IPS-NIHi11 (cell line): ENCODE results near the gene TTYH2.

ENCODE experiments used
- DNase-seq: peaks from one replicate; pipeline ENCODE4 v3.0.0; 2012; ENCODE audit warnings: mixed read lengths, low spot score

TTYH2 gene

DNA sequence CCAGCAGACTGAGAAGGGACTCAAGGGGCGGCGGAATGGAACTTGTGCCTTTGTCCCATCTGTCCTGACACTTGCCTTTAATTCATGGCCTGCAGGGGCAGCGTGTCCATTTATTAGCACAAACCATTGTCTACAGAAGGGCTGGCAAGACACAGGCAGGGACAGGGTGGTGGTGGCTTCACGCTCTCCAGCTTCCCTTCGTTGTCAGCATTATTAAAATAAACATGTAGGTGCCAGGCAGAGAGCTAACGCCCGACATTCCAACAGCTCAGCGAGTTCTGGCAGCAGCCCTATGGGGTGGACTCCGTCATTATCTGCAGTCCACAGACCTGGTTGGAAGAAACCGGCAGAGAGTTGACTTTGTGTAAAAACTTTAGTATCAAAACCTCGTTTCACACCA lies 77.0 kb downstream of the TTYH2 start:
- no peak for DNase-seq

DNA sequence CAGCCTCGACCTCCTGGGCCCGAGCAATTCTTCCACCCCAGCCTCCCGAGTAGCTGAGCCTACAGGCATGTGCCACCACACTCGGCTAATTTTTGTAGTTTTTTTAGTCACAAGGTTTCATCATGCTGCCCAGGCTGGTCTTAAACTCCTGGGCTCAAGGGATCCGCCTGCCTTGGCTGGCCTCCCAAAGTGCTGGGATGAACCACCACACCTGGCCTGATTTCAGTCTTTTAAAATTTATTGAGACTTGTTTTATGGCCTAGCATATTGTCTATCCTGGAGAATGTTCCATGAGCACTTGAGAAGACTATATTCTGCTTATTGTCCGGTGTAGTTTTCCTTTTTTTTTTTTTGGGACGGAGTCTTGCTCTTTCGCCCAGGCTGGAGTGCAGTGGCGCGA lies 79.1 kb downstream of the TTYH2 start:
- no peak for DNase-seq

DNA sequence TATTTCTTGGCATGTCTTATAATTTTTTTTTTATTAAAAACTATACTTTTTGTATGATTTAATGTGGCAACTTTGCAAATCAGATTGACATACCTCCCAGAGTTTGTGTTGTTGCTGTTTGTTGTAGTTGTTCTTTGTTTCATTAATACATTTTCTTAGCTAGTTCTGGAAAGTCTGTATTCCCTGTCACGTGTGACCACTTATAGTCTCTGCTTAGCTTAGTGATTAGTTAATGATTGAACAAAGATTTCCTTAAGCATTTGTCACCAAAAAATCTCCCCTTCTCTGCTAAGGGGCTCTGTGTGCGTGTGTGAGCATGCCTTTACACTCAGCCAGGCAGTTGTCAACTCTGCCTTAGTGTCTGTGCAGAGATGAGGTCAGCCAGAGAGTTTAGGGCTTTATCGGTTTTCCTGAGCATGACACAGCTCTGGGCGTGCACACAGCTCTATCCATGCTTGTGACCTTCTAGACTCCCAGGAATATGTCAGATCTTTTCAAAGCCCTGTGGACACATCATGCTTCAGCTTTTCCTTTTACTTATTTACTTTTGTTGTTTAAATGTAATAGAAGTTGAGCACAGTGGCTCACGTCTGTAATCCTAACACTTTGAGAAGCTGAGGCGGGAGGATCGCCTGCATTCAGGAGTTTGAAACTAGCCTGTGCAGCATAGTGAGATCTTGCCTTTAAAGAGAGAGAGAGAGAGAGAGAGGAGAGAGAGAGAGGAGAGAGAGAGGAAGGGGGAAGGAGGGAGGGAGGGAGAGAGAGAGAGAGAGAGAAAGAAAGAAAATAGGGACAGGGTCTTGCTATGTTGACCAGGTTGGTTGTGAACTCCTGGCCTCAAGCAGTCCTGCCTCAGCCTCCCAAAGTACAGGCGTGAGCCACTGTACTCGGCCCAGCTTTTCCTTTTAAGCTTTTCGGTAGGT lies 82.5 kb downstream of the TTYH2 start:
- no peak for DNase-seq

GRCh38 chr17:74296548-74296936 lies 83.2 kb downstream of the TTYH2 start:
- no peak for DNase-seq

DNA sequence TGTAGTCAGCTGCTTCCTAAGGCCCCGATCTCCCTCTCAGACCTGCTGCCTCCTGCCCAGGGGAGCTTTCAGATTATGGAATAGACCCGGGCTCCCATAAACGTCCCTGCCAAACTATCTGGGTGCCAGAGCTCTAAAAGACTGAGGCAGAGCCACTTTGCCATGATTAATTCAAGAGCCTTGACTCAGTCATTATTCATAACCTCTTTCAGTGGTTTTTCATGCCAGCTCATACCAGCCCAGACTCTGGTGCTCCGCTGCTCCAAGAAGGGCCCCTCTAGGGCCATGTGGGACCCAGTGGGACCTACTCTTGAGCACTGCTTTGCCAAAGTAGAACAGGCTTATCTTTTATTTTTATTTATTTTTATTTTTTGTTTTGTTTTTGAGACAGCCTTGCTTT lies 84.6 kb downstream of the TTYH2 start:
- no peak for DNase-seq

DNA sequence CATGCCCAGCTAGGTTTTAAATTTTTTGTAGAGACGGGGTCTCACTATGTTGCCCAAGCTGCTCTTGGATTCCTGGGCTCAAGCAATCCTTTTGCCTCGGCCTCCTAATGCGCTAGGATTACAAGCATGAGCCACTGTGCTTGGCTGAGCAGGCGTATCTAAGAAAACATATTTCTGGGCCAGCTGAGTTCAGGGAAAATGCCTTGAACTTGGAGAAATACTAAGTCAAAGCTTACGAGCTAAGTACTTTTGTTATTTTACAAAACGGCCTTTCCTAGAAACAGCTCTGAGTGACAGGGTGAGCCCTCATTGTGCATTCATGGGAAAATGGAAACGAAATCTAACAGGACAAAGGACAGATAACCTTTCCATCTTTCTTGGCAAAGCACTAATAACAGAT lies 85.4 kb downstream of the TTYH2 start:
- no peak for DNase-seq

- no peak for DNase-seq
Observed at GRCh38 chr17:74299226-74300009, 86.0 kb downstream of the TTYH2 start.

- no peak for DNase-seq
Observed at GRCh38 chr17:74303305-74303704, 89.9 kb downstream of the TTYH2 start.

DNA sequence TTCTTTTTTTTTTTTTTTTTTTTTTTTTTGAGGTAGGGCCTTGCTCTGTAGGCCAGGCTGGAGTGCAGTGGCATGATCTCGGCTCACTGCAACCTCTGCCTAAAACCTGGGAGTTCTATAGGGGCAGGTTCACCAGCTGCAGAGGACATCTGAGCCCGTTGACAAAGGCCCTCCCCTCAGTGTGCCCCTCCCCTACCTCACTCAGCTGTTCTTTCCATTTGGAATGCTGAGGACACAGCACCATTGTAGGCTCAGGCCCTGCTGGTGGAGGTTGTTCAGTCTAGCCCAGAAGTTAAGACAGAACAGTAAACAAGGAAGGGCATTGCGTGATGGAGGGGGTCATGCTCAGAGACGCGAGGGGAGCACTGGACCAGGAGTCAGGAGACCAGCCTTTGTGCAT lies 90.8 kb downstream of the TTYH2 start:
- no peak for DNase-seq

- DNase-seq = no peak
Observed at GRCh38 chr17:74305865-74306654, 92.7 kb downstream of the TTYH2 start.

DNA sequence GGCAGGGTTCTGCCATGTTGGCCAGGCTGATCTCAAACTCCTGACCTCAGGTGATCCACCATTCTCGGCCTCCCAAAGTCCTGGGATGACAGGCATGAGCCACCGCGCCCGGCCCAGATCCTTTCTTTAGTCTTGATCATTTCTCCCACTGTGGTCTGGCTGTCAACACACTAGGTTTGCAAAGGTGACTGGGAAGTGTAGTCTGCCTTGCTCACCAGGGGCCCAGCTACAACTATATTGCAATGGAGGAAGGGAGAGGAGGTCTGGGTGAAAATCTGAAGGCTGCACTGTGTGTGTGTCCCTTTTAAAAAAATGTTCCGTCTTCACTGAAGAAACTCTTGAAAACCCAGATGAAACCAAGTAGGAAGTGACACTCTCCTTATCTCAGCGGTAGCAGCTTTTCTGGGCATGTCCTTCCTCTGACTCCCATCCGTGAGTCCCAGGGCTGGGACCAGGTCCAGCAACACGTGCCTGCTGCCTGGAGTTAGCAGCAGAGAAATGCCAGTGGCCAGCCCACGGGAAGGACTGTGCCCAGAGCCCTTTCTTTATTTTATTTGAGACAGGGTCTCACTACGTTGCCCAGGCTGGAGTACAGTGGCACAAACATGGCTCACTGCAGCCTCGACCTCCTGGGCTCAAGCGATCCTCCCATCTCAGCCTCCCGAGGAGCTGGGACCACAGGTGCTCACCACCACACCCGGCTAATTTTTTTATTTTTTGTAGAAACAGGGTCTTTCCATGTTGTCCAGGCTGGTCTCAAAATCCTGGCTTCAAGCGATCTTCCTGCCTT lies 94.8 kb downstream of the TTYH2 start:
- DNase-seq = no peak

DNA sequence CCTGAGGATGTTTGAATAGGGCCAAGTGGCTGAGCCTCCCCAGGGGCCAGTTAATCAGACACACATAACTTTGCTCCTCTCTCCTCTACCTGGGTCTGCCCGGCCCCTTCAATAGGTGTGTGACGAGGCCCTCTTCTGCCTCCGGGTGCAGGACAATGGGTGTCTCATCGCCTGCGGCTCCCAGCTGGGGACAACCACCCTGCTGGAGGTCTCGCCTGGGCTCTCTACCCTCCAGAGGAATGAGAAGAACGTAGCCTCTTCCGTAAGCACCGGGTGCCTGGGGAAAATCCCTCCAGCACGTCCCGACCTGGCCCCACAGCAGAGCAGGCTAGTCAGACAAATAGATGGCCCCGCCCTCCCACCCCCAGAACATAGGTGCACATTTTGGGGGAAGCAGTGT lies 96.5 kb downstream of the TTYH2 start:
- no peak for DNase-seq
